RWPE2 (cell line): ENCODE measurements around the gene POLR3B.
"Not testable (repeated sequence)": the region's sequence is repeated elsewhere in the genome, so short reads cannot be mapped to it uniquely, and the experiment has no call there.

Experiments used
- ATAC-seq: fragments of 200-7000 bp; cut with Tn5 transposase; 3 replicates; pipeline ENCODE4 v1.9.1; 2021; ENCODE audit warnings: low read depth
- DNase-seq: peaks from one replicate; pipeline ENCODE4 v3.0.0-alpha.2; 2020; ENCODE audit warnings: low spot score
- H3K27ac ChIP-seq: fragments of 450-650 bp; 2 replicates; pipeline ENCODE4 v1.5.1; 2017; ENCODE audit warnings: mild to moderate bottlenecking; ENCODE audit not compliant: poor library complexity, severe bottlenecking
- H3K27me3 ChIP-seq: fragments of 250-450 bp; sonication (Bioruptor Pico); 2 replicates; pipeline ENCODE4 v1.5.1; 2021; ENCODE audit warnings: mild to moderate bottlenecking, moderate library complexity; ENCODE audit not compliant: insufficient read depth, poor library complexity, severe bottlenecking
- H3K36me3 ChIP-seq: fragments of 250-450 bp; sonication (Bioruptor Pico); 2 replicates; pipeline ENCODE4 v1.5.1; 2020; ENCODE audit warnings: low read depth, mild to moderate bottlenecking, moderate library complexity
- H3K4me1 ChIP-seq: fragments of 250-450 bp; sonication (Bioruptor Pico); 2 replicates; pipeline ENCODE4 v1.5.1; 2021; ENCODE audit warnings: mild to moderate bottlenecking, moderate library complexity; ENCODE audit not compliant: insufficient read depth, poor library complexity, severe bottlenecking
- H3K4me3 ChIP-seq: fragments of 250-450 bp; sonication (Bioruptor Pico); 2 replicates; pipeline ENCODE4 v1.5.1; 2021; ENCODE audit warnings: mild to moderate bottlenecking, moderate library complexity; ENCODE audit not compliant: severe bottlenecking
- H3K9me3 ChIP-seq: fragments of 250-450 bp; sonication (Bioruptor Pico); 2 replicates; pipeline ENCODE4 v1.5.1; 2021; ENCODE audit warnings: mild to moderate bottlenecking, moderate library complexity; ENCODE audit not compliant: severe bottlenecking
- TF ChIP-seq, protein P1 (sequence below): fragments of 450-650 bp; IDR thresholded peaks from one replicate; pipeline ENCODE4 v1.5.1; 2017; ENCODE audit warnings: mild to moderate bottlenecking, moderate library complexity; ENCODE audit not compliant: poor library complexity, severe bottlenecking

Gene POLR3B

DNA sequence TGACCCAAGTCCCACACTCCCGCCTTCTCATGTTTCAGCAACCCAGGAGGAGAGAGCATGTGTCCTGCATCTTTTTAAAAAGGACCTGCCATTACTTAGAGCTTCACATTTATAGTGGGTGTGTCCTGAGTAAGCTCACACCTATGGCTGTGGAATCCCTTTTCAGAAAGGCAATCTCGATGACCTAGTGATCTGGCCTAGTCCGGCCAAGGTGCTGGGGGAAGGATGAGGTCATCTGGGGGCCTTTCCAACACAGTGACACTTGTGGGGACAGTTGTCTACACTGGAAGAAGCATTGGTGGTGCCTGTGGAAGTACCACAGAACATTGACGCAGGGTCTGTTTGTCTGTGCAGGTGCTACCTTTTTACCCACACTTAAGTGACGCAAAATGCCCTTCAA is 46.9 kb upstream of the POLR3B start:
- no peaks in the 10 kb centered on the region for H3K27me3 ChIP-seq
- TF ChIP-seq, protein P1, sequence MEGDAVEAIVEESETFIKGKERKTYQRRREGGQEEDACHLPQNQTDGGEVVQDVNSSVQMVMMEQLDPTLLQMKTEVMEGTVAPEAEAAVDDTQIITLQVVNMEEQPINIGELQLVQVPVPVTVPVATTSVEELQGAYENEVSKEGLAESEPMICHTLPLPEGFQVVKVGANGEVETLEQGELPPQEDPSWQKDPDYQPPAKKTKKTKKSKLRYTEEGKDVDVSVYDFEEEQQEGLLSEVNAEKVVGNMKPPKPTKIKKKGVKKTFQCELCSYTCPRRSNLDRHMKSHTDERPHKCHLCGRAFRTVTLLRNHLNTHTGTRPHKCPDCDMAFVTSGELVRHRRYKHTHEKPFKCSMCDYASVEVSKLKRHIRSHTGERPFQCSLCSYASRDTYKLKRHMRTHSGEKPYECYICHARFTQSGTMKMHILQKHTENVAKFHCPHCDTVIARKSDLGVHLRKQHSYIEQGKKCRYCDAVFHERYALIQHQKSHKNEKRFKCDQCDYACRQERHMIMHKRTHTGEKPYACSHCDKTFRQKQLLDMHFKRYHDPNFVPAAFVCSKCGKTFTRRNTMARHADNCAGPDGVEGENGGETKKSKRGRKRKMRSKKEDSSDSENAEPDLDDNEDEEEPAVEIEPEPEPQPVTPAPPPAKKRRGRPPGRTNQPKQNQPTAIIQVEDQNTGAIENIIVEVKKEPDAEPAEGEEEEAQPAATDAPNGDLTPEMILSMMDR: no peak
- H3K27ac ChIP-seq: no peak overlapping the region
- H3K4me3 ChIP-seq: no peak overlapping the region
- H3K36me3 ChIP-seq: no peaks in the 10 kb centered on the region
- DNase-seq (no peak), ATAC-seq (no peak)
- no peaks in the 10 kb centered on the region for H3K9me3 ChIP-seq
- peaks cover 4% of the 10 kb centered on the region for H3K4me1 ChIP-seq

DNA sequence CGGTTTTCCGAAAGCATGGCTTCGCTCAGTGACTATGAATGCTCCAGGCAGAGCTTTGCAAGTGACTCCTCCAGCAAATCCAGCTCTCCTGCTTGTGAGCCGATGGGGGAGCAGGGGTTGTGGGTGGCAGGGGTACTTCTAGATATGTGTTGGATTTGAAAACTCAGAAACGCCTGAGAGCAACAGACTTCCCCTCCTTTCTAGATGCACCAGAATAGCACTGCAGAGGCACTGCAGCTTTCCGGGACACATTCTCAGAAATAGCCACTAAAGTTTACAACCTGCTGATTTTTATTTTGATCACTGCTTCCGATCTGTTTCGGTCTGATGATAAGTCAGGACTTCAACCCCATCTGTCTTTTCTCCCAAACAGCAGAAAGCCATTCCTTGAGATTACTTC is 46.4 kb upstream of the POLR3B start:
- Histone ChIP-seq H3K27me3 (no peaks in the 10 kb centered on the region), H3K27ac (no peak overlapping the region), H3K9me3 (no peaks in the 10 kb centered on the region), H3K4me1 (peaks cover 4% of the 10 kb centered on the region), H3K36me3 (no peaks in the 10 kb centered on the region), H3K4me3 (no peak overlapping the region)
- ATAC-seq (no peak), DNase-seq (no peak)
- TF ChIP-seq, protein P1: no peak

DNA sequence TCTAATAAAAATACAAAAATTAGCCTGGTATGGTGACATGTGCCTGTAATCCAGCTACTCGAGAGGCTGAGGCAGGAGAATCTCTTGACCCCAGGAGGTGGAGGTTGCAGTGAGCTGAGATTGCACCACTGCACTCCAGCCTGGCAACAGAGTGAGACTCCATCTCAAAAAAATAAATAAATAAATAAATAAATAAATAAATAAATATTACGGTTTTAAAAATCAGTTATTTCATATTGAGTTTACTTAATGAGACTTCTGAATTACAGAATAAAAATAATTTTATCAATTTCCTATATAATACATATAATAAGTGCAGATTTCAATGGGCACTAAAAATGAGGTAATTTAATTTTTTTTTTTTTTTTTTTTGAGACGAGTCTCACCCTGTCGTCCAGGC is 44.1 kb upstream of the POLR3B start:
- not testable (repeated sequence) for H3K4me1 ChIP-seq, H3K4me3 ChIP-seq, H3K27ac ChIP-seq, DNase-seq, H3K36me3 ChIP-seq, H3K9me3 ChIP-seq, H3K27me3 ChIP-seq, ATAC-seq

DNA sequence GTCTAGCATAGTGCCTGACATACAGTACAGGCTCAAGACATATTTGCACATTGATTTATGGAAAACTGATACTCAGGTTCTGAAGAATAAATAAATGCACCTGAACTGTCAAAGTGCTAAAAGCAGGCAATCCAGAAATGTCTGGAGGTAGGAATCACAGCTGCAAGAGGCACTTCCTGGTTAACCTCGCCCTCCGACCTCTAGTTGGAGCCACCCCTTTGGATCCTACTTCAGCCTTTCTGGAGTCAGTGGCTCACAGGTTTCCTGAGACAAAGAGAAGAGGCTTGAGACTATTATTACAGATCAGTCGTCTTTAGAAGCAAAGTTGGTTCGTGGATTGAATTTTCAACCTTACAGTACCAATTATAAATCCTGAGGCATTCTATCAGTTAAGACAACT is 42.0 kb upstream of the POLR3B start:
- no peak overlapping the region for H3K4me3 ChIP-seq
- H3K27me3 ChIP-seq: no peaks in the 10 kb centered on the region

DNA sequence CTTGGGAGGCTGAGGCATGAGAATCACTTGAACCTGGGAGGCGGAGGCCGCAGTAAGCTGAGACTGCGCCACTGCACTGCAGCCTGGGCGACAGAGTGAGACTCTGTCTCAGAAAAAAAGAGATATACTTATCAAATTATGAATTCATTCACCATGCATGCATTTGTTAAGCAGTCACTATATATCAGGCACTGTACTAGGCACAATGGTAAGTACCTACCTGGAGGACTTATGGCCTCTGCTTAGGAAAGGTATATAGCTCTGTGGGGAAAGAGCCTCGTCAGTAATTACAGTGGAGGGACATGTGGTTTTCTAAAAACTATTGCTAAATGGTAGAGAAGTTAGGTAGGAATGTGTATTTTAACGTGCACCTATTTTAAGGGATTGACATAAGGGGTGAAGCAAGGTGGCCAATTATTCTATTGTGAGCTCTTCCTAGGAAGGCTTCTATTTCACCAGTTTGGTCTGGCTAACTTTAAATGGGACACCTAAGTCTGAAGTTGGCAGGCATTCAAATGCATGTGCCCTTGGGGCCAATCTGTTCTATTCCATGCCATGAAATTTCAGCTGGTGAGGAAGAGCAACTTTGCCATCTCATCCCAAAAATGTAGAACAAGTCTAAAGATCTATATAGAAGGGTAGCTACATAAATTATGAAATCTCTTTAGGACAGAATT is 40.0 kb upstream of the POLR3B start:
- ATAC-seq: peak; percentile 80
- DNase-seq: no peak
- H3K9me3 ChIP-seq: no peaks in the 10 kb centered on the region
- peaks cover 3% of the 10 kb centered on the region for H3K4me1 ChIP-seq
- H3K4me3 ChIP-seq: no peak overlapping the region
- peak overlapping the region; percentile 8 for H3K27ac ChIP-seq
- TF ChIP-seq, protein P1: no peak
- no peaks in the 10 kb centered on the region for H3K27me3 ChIP-seq
- H3K36me3 ChIP-seq: no peaks in the 10 kb centered on the region

More for the DNA sequence above, 42.0 kb upstream of the POLR3B start:
- H3K9me3 ChIP-seq: no peaks in the 10 kb centered on the region
- H3K4me1 ChIP-seq: peaks cover 3% of the 10 kb centered on the region
- no peak for ATAC-seq
- TF ChIP-seq, protein P1: no peak
- H3K36me3 ChIP-seq: no peaks in the 10 kb centered on the region
- no peak for DNase-seq
- no peak overlapping the region for H3K27ac ChIP-seq
